HEK293 (cell line): ENCODE data around the gene LPA.

Source experiments
- CTCF ChIP-seq: fragments of 450-650 bp; formaldehyde crosslinking; IDR thresholded peaks from 2 replicates; pipeline ENCODE4 v1.5.1; 2016; ENCODE audit warnings: missing biosample characterization, missing genetic modification characterization
- ZFP41 ChIP-seq: fragments of 450-650 bp; formaldehyde crosslinking; IDR thresholded peaks from 2 replicates; pipeline ENCODE4 v1.5.1; 2016; ENCODE audit warnings: missing biosample characterization, missing genetic modification characterization, borderline replicate concordance
- ZNF10 ChIP-seq: fragments of 450-650 bp; formaldehyde crosslinking; IDR thresholded peaks from 2 replicates; pipeline ENCODE4 v1.5.1; 2017; ENCODE audit warnings: missing biosample characterization, missing genetic modification characterization

- no peak for TF ChIP-seq CTCF (tag by site-specific recombination)
- TF ChIP-seq ZNF10 (tag by site-specific recombination): no peak
- no peak for TF ChIP-seq ZFP41 (tag by site-specific recombination)
These were observed 4.5 kb downstream of the LPA start for GRCh38 chr6:160659562-160659961.
